Loucy (cell line): Measurements from ENCODE around the gene FRMD1.

Experiments
- H2AFZ ChIP-seq: fragments of 200-600 bp; sonication (generic); 2 replicates; pipeline ENCODE4 v1.6.0; 2016; ENCODE audit warnings: antibody characterized with exemption, mild to moderate bottlenecking, low read length, moderate library complexity
- H3F3A ChIP-seq: fragments of 200-600 bp; 2 replicates; pipeline ENCODE4 v1.6.0; 2016; ENCODE audit warnings: antibody characterized with exemption, low read depth, mild to moderate bottlenecking
- H3K27me3 ChIP-seq: fragments of 200-600 bp; sonication (generic); 2 replicates; pipeline ENCODE4 v1.6.1; 2014; ENCODE audit warnings: low read length, mild to moderate bottlenecking; ENCODE audit not compliant: insufficient read depth, poor library complexity, severe bottlenecking
- H3K36me3 ChIP-seq: fragments of 200-600 bp; sonication (generic); 2 replicates; pipeline ENCODE4 v1.6.1; 2016; ENCODE audit warnings: low read length; ENCODE audit not compliant: insufficient read depth
- H3K4me1 ChIP-seq: fragments of 200-600 bp; sonication (generic); 2 replicates; pipeline ENCODE4 v1.5.1; 2014; ENCODE audit warnings: low read length, mild to moderate bottlenecking; ENCODE audit not compliant: insufficient read depth, poor library complexity, severe bottlenecking
- H3K4me2 ChIP-seq: fragments of 200-600 bp; sonication (generic); 2 replicates; pipeline ENCODE4 v1.6.0; 2014; ENCODE audit warnings: antibody characterized with exemption, low read length, low read depth, mild to moderate bottlenecking; ENCODE audit not compliant: poor library complexity, severe bottlenecking
- H3K4me3 ChIP-seq: fragments of 200-600 bp; sonication (generic); 2 replicates; pipeline ENCODE4 v1.5.1; 2014; ENCODE audit warnings: low read length, mild to moderate bottlenecking, mixed read lengths; ENCODE audit not compliant: poor library complexity, severe bottlenecking
- H3K79me2 ChIP-seq: fragments of 200-600 bp; sonication (generic); 2 replicates; pipeline ENCODE4 v1.6.1; 2014; ENCODE audit warnings: low read length; ENCODE audit not compliant: insufficient read depth
- H3K9ac ChIP-seq: fragments of 200-600 bp; sonication (generic); 2 replicates; pipeline ENCODE4 v1.6.0; 2014; ENCODE audit warnings: mild to moderate bottlenecking, low read depth, low read length, moderate library complexity; ENCODE audit not compliant: poor library complexity, severe bottlenecking
- H3K9me2 ChIP-seq: fragments of 200-600 bp; sonication (generic); replicated peaks from 2 replicates; pipeline ENCODE4 v1.6.1; 2016; ENCODE audit warnings: low read depth, low read length, mixed read lengths
- H3K9me3 ChIP-seq: fragments of 200-600 bp; sonication (generic); 2 replicates; pipeline ENCODE4 v1.6.1; 2014; ENCODE audit warnings: mild to moderate bottlenecking, antibody characterized with exemption, low read length, low read depth; ENCODE audit not compliant: insufficient read depth
- H4K20me1 ChIP-seq: fragments of 200-600 bp; sonication (generic); 2 replicates; pipeline ENCODE4 v1.6.0; 2014; ENCODE audit warnings: antibody characterized with exemption, low read length, mild to moderate bottlenecking; ENCODE audit not compliant: insufficient read depth, poor library complexity, severe bottlenecking
- EZH2phosphoT487 ChIP-seq: fragments of 200-600 bp; IDR thresholded peaks from 2 replicates; pipeline ENCODE4 v1.6.1; 2018; ENCODE audit warnings: antibody characterized with exemption, mild to moderate bottlenecking, moderate library complexity, borderline replicate concordance
- TF ChIP-seq, protein P1 (sequence below): fragments of 200-600 bp; sonication (generic); conservative IDR thresholded peaks from 2 replicates; pipeline ENCODE4 v1.5.1; 2014; ENCODE audit warnings: mild to moderate bottlenecking, antibody characterized with exemption, low read length

The FRMD1 gene

DNA sequence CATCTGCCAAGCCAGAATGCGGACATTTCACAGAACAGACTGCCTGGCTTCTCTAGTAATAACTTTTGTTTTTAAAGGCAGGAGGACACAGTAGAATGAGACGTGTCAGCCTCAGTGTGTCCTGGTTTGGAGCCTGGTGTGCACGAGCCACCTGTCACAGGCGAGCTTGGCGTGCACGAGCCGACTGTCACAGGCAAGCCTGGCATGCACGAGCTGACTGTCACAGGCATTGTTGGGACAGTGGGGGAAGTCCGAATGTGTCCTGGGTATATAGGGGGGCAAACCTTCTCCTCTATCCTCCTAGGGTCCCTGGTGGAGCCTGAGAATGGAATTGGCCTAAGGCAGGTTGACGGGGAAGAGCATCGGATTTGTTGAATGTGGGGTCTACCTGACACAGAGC, 74.1 kb downstream of the FRMD1 start:
- H3K79me2 ChIP-seq = no peaks in the 10 kb centered on the region
- TF ChIP-seq, protein P1, sequence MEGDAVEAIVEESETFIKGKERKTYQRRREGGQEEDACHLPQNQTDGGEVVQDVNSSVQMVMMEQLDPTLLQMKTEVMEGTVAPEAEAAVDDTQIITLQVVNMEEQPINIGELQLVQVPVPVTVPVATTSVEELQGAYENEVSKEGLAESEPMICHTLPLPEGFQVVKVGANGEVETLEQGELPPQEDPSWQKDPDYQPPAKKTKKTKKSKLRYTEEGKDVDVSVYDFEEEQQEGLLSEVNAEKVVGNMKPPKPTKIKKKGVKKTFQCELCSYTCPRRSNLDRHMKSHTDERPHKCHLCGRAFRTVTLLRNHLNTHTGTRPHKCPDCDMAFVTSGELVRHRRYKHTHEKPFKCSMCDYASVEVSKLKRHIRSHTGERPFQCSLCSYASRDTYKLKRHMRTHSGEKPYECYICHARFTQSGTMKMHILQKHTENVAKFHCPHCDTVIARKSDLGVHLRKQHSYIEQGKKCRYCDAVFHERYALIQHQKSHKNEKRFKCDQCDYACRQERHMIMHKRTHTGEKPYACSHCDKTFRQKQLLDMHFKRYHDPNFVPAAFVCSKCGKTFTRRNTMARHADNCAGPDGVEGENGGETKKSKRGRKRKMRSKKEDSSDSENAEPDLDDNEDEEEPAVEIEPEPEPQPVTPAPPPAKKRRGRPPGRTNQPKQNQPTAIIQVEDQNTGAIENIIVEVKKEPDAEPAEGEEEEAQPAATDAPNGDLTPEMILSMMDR = no peak
- TF ChIP-seq EZH2phosphoT487 = no peak
- H3K9me3 ChIP-seq = peaks cover 17% of the 10 kb centered on the region
- H2AFZ ChIP-seq = no peak overlapping the region
- H3K4me3 ChIP-seq = no peak overlapping the region
- no peak overlapping the region for H3K4me2 ChIP-seq
- no peaks in the 10 kb centered on the region for H4K20me1 ChIP-seq
- no peak overlapping the region for H3K9ac ChIP-seq
- no peaks in the 10 kb centered on the region for H3K27me3 ChIP-seq
- no peaks in the 10 kb centered on the region for H3K9me2 ChIP-seq
- H3K36me3 ChIP-seq = no peaks in the 10 kb centered on the region
- no peaks in the 10 kb centered on the region for H3F3A ChIP-seq
- H3K4me1 ChIP-seq = no peaks in the 10 kb centered on the region

DNA sequence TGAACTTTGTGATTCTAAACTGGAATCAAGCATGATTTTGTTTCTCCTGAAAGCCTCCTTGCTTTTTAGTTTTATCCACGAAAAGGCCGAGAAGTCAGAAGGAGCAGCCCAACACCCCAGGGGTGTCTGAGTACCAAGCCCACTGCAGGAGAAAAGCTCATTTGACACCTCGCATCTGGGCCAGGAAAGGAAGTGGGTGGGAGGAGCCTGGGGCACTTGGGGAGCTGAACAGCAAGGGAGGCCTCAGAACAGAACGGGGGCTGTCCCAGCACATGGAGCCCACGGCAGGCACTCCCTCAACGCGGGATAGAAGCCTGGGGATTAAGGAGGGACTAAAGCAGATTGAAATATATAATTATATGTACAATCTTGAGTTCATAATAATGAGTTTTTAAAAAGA, 75.0 kb downstream of the FRMD1 start:
- H4K20me1 ChIP-seq = no peaks in the 10 kb centered on the region
- H3K36me3 ChIP-seq = no peaks in the 10 kb centered on the region
- no peaks in the 10 kb centered on the region for H3K4me1 ChIP-seq
- no peak overlapping the region for H3K9ac ChIP-seq
- TF ChIP-seq EZH2phosphoT487 = no peak
- TF ChIP-seq, protein P1 = no peak
- H3K4me3 ChIP-seq = no peak overlapping the region
- no peaks in the 10 kb centered on the region for H3K9me2 ChIP-seq
- H3K4me2 ChIP-seq = no peak overlapping the region
- H3K79me2 ChIP-seq = no peaks in the 10 kb centered on the region
- H2AFZ ChIP-seq = no peak overlapping the region
- no peaks in the 10 kb centered on the region for H3K27me3 ChIP-seq
- H3F3A ChIP-seq = no peaks in the 10 kb centered on the region
- peaks cover 11% of the 10 kb centered on the region; the same call in 1 of the 2 replicates for H3K9me3 ChIP-seq
